ENCODE measurements around the gene HAAO.

The HAAO gene

DNA sequence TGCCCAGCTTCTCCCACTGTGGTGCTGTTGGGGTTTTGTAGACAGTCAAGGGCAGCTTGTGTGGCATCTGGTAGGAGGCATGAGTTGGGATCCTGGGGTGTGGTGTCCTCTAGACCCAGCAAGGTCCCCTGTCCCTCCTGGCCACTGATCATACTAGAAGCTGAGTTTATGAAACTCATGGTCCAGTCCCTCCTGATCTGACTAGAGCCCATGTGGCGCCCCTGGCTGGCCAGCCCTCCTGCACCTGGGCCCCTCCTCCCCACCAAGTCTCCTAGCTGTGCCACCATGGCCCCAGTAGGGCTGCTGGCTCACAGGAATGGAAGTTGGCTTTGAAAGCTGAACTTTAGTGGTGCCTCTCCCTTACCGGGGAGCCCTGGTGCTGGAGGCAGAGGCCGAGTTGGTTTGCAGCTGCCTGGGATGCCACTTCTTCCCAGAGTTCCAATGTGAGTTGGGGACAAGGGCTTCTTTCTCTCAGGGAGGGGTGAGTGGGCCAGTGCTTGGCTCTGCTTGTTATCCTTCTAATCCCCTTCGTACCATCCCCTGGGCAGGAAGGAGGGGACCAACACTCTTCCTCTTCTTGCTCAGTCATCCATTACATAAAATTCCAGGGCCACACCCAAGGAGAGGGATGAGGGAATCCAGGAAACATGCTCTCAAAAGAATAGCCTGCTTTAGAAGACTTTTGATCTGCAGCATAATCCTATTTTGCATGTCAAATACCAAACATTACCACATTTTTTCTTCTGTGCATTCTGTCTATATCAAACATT lies 37.5 kb upstream of the HAAO start:
- Histone ChIP-seq H3K36me3 (ENCODE audit: insufficient read depth, low read length) (no peaks in the 10 kb centered on the region), H3K27me3 (ENCODE audit: control insufficient read depth in 1 of 2, insufficient read depth in 2 of 2, low read length in 2 of 2) (no peaks in the 10 kb centered on the region), H3K9me3 (ENCODE audit: low read length) (no peaks in the 10 kb centered on the region), H3K4me1 (ENCODE audit: insufficient read depth, low read length) (peaks cover 20% of the 10 kb centered on the region), H3K27ac (ENCODE audit: low read depth, low read length) (peak overlapping the region; percentile 3), H3K9ac (ENCODE audit: low read length) (no peak overlapping the region), H3K4me3 (ENCODE audit: low read depth in 1 of 2, low read length in 2 of 2) (no peak overlapping the region)

DNA sequence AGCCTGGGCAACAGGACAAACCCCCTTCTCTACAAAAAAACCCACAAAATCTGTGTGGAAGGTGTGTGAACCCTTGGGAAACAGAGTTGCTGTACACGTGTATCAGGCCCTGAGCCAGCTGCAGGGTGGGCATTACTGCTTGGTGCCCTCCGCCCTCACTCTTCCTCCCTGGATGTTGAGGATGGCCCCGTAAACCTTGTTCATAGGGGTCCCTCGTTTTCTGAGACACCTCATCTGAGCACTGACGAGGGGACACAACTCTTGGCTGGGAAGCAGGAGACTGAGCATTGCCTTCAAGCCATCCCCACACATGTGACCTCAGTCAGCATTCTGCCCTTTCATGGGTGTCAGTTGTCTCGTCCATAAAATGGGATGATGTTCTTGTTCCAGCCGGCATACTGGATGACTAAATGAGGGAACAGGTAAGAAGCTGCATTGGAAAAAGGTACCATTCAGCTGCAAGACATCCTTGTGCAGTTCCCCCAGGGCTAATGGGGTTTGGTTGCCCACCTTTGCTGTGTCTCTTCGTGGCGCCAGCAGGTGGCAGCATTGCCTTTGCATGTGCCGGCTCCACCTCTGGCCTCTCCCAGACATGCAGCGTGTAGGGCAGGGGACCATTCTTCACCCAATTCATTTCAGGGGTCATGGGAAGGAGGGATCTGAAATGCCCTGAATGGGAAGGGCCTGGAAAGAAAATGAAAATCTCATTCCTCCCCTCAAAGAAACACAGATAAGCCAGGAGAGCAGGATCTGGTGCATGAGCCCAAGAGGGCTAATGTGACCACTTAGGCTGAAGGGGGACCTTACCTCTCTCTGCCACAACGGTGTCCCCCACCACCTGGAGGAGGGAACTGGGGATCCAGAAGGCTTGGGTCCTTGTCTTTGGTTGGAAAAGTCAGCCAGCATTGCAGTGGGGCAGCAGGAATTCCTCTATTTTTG lies 36.4 kb upstream of the HAAO start:
- no peak overlapping the region for H3K9ac ChIP-seq (ENCODE audit: low read length)
- no peaks in the 10 kb centered on the region for H3K27me3 ChIP-seq (ENCODE audit: control insufficient read depth in 1 of 2, insufficient read depth in 2 of 2, low read length in 2 of 2)
- peak overlapping the region in 1 of 2 donors; percentile 51 for H3K4me3 ChIP-seq (ENCODE audit: low read depth in 1 of 2, low read length in 2 of 2)
- no peaks in the 10 kb centered on the region for H3K36me3 ChIP-seq (ENCODE audit: insufficient read depth, low read length)
- peaks cover 27% of the 10 kb centered on the region for H3K4me1 ChIP-seq (ENCODE audit: insufficient read depth, low read length)
- no peaks in the 10 kb centered on the region for H3K9me3 ChIP-seq (ENCODE audit: low read length)
- no peak overlapping the region for H3K27ac ChIP-seq (ENCODE audit: low read depth, low read length)

DNA sequence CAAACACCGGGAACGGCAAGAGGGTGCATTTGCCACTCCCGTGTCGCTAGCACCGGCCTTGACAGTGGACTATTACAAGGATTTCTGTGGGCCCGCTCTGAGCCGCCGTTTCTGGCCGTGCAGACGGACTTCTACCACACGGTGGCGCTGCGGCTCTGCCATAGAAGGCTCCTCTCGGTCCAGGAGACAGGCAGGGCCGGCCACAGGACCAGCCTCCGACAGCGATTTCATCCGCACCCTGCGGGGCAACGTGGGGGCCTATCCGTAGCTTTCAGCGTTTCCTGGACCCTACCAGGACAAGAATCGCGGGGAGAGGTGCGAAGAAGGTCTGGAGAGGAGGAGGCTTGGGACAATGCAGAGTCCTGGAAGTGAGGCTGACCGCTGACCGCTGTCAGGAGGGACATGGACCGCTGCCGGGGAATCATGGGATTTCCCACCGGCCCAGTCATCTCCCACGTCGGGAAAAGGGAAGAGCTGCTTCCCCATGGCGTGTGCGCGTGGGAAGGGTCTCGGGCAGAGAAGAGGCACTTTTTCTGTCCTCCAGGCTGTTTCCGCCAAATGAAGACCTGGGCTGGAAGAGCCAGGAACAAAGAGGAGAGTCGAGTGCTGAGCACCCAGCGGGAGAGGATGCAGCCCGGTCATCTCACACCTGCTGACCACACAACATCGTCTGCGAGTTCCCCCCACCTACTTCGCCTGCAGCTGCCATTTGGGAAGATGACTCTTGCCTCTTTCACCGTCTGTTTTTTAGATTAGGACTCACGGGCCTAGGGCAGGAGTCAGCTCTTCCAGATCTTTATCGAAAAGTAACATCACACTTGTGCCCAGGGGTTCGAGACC lies 35.5 kb upstream of the HAAO start:
- H3K36me3 ChIP-seq (ENCODE audit: insufficient read depth, low read length) = no peaks in the 10 kb centered on the region
- H3K4me3 ChIP-seq (ENCODE audit: low read depth in 1 of 2, low read length in 2 of 2) = peak overlapping the region; percentile 23 to 51
- H3K9ac ChIP-seq (ENCODE audit: low read length) = no peak overlapping the region
- no peak overlapping the region for H3K27ac ChIP-seq (ENCODE audit: low read depth, low read length)
- no peaks in the 10 kb centered on the region for H3K27me3 ChIP-seq (ENCODE audit: control insufficient read depth in 1 of 2, insufficient read depth in 2 of 2, low read length in 2 of 2)
- H3K4me1 ChIP-seq (ENCODE audit: insufficient read depth, low read length) = peaks cover 29% of the 10 kb centered on the region
- no peaks in the 10 kb centered on the region for H3K9me3 ChIP-seq (ENCODE audit: low read length)

- Histone ChIP-seq H3K27ac (ENCODE audit: low read depth, low read length) (no peak overlapping the region), H3K36me3 (ENCODE audit: insufficient read depth, low read length) (no peaks in the 10 kb centered on the region), H3K27me3 (ENCODE audit: control insufficient read depth in 1 of 2, insufficient read depth in 2 of 2, low read length in 2 of 2) (no peaks in the 10 kb centered on the region), H3K4me1 (ENCODE audit: insufficient read depth, low read length) (peaks cover 29% of the 10 kb centered on the region), H3K4me3 (ENCODE audit: low read depth in 1 of 2, low read length in 2 of 2) (no peak overlapping the region), H3K9me3 (ENCODE audit: low read length) (no peaks in the 10 kb centered on the region), H3K9ac (ENCODE audit: low read length) (no peak overlapping the region)
Measured at GRCh38 chr2:42826231-42826630, 33.8 kb upstream of the HAAO start.

- H3K27ac ChIP-seq (ENCODE audit: low read depth, low read length) = no peak overlapping the region
- H3K4me1 ChIP-seq (ENCODE audit: insufficient read depth, low read length) = peaks cover 26% of the 10 kb centered on the region
- no peaks in the 10 kb centered on the region for H3K27me3 ChIP-seq (ENCODE audit: control insufficient read depth in 1 of 2, insufficient read depth in 2 of 2, low read length in 2 of 2)
- no peaks in the 10 kb centered on the region for H3K9me3 ChIP-seq (ENCODE audit: low read length)
- no peak overlapping the region for H3K4me3 ChIP-seq (ENCODE audit: low read depth in 1 of 2, low read length in 2 of 2)
- no peaks in the 10 kb centered on the region for H3K36me3 ChIP-seq (ENCODE audit: insufficient read depth, low read length)
- no peak overlapping the region for H3K9ac ChIP-seq (ENCODE audit: low read length)
Measured at GRCh38 chr2:42824454-42824807, 32.0 kb upstream of the HAAO start.

DNA sequence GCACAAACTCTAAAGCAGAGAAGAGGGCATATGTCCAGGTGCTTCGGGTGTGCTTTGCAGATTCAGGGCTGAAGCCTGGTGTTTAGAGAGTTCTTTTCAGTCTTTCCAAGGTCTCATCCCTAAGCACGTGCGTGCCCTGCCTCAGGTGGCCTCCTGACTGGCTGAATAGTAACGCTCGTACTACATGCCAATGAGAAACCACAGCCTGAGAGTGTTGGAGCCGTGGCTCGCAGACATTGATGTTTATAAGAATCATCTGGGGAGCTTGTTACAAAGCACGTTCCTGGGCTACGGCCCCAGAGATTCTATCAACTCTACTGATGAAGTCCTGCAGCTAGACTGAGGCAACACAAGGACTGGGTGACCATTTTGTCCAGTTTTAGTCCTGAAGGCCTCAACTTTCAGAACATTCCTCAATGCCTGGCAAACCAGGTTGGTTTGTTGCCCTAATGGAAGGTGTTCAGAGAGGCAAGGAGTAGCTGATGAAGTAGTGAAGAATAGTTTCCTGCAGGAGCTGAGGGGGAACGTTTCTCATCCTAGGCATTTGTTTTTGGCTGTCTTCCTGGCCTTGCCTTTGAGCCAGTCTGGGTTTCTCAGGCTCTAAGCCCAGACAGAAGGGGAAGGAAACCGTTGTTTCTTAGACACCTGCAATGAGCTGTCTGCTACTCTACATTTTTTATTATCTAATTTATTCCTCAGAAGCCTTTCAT lies 31.5 kb upstream of the HAAO start:
- Histone ChIP-seq H3K9ac (ENCODE audit: low read length) (no peak overlapping the region), H3K36me3 (ENCODE audit: insufficient read depth, low read length) (no peaks in the 10 kb centered on the region), H3K9me3 (ENCODE audit: low read length) (no peaks in the 10 kb centered on the region), H3K4me3 (ENCODE audit: low read depth in 1 of 2, low read length in 2 of 2) (no peak overlapping the region), H3K27ac (ENCODE audit: low read depth, low read length) (no peak overlapping the region), H3K4me1 (ENCODE audit: insufficient read depth, low read length) (peaks cover 21% of the 10 kb centered on the region), H3K27me3 (ENCODE audit: control insufficient read depth in 1 of 2, insufficient read depth in 2 of 2, low read length in 2 of 2) (no peaks in the 10 kb centered on the region)

DNA sequence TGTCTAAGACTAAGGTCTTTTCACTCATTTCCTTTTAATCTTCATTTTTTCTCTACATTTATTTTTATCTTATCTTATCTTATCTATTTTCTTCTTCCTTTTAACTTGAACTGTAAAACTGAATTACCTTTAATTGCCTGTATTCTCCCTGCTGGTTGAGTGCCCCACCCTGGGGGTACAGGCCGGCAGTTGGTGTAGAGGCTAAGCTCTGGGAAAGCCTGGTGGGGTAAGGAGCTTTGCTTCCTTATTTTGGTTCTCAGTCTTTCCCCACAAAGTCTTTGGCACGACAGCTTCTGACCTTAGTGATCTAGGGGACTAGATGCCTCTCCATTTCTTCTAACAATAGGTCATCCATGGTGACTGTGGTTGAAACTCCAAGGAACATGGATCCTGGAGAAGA lies 26.8 kb upstream of the HAAO start:
- Histone ChIP-seq H3K27me3 (ENCODE audit: control insufficient read depth in 1 of 2, insufficient read depth in 2 of 2, low read length in 2 of 2) (no peaks in the 10 kb centered on the region), H3K36me3 (ENCODE audit: insufficient read depth, low read length) (no peaks in the 10 kb centered on the region), H3K9ac (ENCODE audit: low read length) (no peak overlapping the region), H3K9me3 (ENCODE audit: low read length) (no peaks in the 10 kb centered on the region), H3K27ac (ENCODE audit: low read depth, low read length) (no peak overlapping the region), H3K4me3 (ENCODE audit: low read depth in 1 of 2, low read length in 2 of 2) (no peak overlapping the region), H3K4me1 (ENCODE audit: insufficient read depth, low read length) (peaks cover 6% of the 10 kb centered on the region)

DNA sequence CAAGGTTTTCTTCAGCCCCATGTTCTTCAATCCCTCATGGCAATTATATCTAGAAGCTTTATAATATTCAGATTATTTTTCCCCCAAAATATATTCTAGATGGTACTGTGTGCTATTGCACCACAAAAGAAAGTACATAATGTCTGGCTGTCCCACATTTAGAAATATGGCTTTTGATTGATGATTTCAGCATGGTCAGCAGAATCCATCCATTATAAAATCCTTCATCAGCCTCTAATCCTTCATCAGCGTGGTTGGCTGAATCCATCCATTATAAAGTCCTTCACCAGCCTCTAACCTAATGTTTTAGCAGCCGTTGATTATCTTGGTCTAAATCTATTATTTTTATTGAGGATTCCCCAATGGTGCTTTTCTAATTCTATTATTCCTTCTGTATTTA lies 23.3 kb upstream of the HAAO start:
- Histone ChIP-seq H3K9ac (ENCODE audit: low read length) (no peak overlapping the region), H3K27me3 (ENCODE audit: control insufficient read depth in 1 of 2, insufficient read depth in 2 of 2, low read length in 2 of 2) (no peaks in the 10 kb centered on the region), H3K9me3 (ENCODE audit: low read length) (no peaks in the 10 kb centered on the region), H3K27ac (ENCODE audit: low read depth, low read length) (no peak overlapping the region), H3K4me3 (ENCODE audit: low read depth in 1 of 2, low read length in 2 of 2) (no peak overlapping the region), H3K4me1 (ENCODE audit: insufficient read depth, low read length) (no peaks in the 10 kb centered on the region), H3K36me3 (ENCODE audit: insufficient read depth, low read length) (no peaks in the 10 kb centered on the region)

- peaks cover 5% of the 10 kb centered on the region for H3K4me1 ChIP-seq (ENCODE audit: insufficient read depth, low read length)
- no peak overlapping the region for H3K27ac ChIP-seq (ENCODE audit: low read depth, low read length)
- no peaks in the 10 kb centered on the region for H3K27me3 ChIP-seq (ENCODE audit: control insufficient read depth in 1 of 2, insufficient read depth in 2 of 2, low read length in 2 of 2)
- no peaks in the 10 kb centered on the region for H3K36me3 ChIP-seq (ENCODE audit: insufficient read depth, low read length)
- H3K9me3 ChIP-seq (ENCODE audit: low read length) = no peaks in the 10 kb centered on the region
- H3K9ac ChIP-seq (ENCODE audit: low read length) = no peak overlapping the region
- H3K4me3 ChIP-seq (ENCODE audit: low read depth in 1 of 2, low read length in 2 of 2) = no peak overlapping the region
Measured at GRCh38 chr2:42813763-42814162, 21.4 kb upstream of the HAAO start.

DNA sequence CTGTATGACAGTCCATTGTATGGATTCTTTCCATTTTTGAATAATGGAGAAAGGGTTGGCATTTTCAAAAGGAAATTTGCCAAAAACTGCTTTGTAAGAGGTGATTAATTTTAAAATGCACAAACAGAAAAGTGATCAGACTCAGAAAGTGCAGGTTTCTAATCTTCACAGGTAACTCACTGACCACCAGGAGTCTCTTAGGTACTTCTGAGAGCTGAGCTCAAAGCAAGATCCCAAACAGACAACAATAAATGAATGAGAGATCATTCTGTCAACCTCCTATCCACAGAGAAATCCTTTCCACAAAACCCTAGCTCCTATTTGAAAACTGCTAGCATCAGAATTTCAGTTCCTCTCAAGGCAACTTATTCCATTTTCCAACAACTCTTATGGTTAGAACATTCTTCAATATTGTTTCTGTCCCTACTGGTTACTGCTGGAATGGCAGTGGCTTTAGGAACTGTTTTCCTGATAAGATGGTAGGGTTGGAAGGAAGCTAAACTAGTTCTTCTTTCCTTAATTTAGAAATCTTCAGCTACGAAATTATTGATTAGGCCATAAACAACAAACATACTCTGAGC lies 20.6 kb upstream of the HAAO start:
- Histone ChIP-seq H3K9me3 (ENCODE audit: low read length) (no peaks in the 10 kb centered on the region), H3K4me1 (ENCODE audit: insufficient read depth, low read length) (peaks cover 6% of the 10 kb centered on the region), H3K27ac (ENCODE audit: low read depth, low read length) (no peak overlapping the region), H3K36me3 (ENCODE audit: insufficient read depth, low read length) (no peaks in the 10 kb centered on the region), H3K4me3 (ENCODE audit: low read depth in 1 of 2, low read length in 2 of 2) (no peak overlapping the region), H3K9ac (ENCODE audit: low read length) (no peak overlapping the region), H3K27me3 (ENCODE audit: control insufficient read depth in 1 of 2, insufficient read depth in 2 of 2, low read length in 2 of 2) (no peaks in the 10 kb centered on the region)

All from muscle layer of colon (tissue), 2 donors.